ENCODE results near the gene SLC12A5.

The SLC12A5 gene

DNA sequence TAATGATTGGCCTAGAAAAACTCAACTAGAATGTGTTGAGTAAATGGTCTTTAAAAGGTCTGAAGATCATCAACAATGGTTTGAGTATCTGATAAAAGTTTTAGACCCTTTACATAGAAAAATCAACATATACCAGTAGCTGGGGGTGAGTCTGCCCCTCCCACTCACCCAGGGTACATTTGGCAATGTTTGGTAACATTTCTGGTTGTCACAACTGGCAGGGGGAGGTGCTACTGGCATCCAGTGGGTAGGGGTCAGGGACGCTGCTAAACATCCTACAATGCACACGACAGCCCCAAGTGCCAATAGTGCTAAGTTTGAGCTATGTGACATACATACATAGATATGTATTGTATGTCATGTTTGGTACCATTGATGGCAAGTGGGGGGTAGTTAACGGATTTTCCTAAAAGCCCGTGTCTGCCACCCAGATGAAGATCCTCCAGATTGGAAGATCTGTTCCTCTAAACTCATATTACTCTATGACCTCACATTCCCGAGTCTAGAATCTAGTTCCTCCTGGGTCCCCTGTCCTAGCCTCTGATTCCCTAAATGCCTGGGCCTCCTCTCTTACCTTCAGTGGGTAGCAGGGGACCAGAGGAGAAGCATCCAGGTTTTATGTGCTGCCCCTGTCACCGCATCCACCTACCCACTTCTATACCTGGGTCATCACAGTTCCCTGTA is 22.9 kb upstream of the SLC12A5 start:
- DNase-seq (ENCODE audit: low spot score), result no peak

DNA sequence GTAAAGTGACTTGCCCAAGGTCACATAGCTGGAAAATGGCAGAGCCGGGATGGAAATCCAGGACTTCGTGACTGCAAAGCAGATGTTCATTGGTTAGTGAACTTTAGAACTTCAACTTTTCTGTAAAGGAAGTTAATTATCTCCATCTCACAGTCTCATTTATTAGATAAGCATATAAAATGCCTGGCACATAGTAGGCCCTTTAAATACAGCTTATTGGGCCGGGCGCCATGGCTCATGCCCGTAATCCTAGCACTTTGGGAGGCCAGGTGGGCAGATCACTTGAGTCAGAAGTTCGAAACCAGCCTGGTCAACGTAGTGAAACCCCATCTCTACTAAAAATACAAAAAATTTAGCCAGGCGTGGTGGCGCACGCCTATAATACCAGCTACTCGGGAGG is 22.1 kb upstream of the SLC12A5 start:
- no peak for DNase-seq (ENCODE audit: low spot score)

DNA sequence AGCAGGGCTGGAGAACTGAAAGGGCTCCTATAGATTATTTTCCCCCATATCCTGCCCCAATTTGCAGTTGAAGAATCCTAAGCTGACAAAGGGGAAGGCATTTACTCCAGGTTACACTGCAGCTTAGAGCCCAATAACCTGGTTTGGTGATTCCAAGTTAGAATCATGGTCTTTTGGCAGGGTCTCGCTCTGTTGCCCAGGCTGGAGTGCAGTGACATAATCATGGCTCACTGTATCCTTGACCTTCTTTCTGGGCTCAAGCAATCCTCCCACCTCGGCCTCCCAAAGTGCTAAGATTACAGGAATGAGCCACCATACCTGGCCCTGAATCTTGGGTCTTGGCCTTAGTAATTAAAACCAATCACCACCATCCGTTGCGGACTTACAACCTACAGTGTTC is 21.3 kb upstream of the SLC12A5 start:
- DNase-seq (ENCODE audit: low spot score), result peak; percentile 25

DNA sequence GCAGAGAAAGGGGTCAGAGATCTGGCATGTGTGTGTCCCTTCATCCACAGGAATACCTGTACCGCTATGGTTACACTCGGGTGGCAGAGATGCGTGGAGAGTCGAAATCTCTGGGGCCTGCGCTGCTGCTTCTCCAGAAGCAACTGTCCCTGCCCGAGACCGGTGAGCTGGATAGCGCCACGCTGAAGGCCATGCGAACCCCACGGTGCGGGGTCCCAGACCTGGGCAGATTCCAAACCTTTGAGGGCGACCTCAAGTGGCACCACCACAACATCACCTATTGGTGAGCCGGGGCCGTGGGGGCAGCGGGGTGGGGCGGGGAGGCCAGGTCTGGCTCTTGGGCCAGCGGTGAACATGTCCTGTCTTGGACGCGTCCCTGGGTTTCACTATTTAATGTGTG is 19.2 kb upstream of the SLC12A5 start:
- no peak for DNase-seq (ENCODE audit: low spot score)

GRCh38 chr20:46010491-46011391 is 18.3 kb upstream of the SLC12A5 start:
- peak; percentile 19 for DNase-seq (ENCODE audit: low spot score)

GRCh38 chr20:46011631-46012482 is 17.2 kb upstream of the SLC12A5 start:
- DNase-seq (ENCODE audit: low spot score), result peak; percentile 83

GRCh38 chr20:46012921-46013320 is 16.1 kb upstream of the SLC12A5 start:
- no peak for DNase-seq (ENCODE audit: low spot score)

DNA sequence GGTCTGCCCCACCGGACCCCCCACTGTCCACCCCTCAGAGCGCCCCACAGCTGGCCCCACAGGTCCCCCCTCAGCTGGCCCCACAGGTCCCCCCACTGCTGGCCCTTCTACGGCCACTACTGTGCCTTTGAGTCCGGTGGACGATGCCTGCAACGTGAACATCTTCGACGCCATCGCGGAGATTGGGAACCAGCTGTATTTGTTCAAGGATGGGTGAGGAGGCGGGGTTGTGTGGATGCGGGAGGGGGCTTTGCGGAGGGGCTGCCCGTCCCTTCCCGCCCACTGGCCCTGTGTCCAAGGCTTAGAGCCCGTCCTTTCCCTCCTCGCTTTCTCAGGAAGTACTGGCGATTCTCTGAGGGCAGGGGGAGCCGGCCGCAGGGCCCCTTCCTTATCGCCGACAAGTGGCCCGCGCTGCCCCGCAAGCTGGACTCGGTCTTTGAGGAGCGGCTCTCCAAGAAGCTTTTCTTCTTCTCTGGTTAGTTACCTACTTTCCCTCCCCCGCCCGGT is 15.6 kb upstream of the SLC12A5 start:
- DNase-seq (ENCODE audit: low spot score), result no peak

GRCh38 chr20:46013829-46014516 is 15.0 kb upstream of the SLC12A5 start:
- DNase-seq (ENCODE audit: low spot score), result peak; percentile 66

DNA sequence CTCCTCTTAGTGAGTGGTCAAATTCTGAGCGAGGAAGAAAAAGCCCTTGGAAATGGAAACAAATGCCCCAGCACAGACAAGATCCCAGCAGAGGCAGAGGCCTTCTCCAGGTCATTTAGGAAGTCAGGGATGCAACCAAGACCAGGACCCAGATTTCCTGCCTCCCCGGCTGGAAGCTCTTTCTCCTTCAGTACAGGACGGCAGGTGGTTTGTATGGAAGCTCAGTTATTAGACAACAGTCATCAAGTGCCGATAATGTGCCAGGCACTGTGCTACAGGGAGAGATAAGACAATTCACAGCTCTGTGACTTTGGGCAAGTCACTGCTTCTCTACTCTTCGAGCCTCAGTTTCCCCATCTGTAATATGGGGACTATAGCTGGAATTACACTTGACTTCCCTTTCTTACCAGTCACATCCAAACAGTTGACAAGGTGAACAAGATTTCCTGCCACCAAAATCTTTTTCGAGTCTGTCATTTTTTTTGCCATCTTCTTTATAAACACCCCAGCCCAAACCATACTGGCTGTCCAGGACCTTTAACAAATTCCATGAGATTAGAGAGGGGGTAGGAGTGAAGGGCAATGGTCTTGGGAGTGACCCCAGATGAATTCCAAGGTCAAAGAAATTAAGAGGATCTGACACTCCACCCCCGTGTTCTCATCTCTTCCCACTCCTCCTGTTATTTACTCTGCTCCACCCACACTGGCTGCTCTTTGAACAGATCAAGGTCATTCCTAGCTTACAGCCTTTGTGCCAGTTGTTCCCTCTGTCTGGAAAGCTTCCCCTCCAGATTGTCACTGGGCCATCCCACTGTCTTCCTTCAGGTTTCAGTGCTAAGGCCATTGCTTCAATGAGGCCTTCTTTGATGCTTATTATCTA is 14.3 kb upstream of the SLC12A5 start:
- DNase-seq (ENCODE audit: low spot score), result no peak

- no peak for DNase-seq (ENCODE audit: low spot score)
Observed at GRCh38 chr20:46017272-46017671, 11.7 kb upstream of the SLC12A5 start.

- no peak for DNase-seq (ENCODE audit: low spot score)
Observed at GRCh38 chr20:46018112-46018511, 10.9 kb upstream of the SLC12A5 start.

DNA sequence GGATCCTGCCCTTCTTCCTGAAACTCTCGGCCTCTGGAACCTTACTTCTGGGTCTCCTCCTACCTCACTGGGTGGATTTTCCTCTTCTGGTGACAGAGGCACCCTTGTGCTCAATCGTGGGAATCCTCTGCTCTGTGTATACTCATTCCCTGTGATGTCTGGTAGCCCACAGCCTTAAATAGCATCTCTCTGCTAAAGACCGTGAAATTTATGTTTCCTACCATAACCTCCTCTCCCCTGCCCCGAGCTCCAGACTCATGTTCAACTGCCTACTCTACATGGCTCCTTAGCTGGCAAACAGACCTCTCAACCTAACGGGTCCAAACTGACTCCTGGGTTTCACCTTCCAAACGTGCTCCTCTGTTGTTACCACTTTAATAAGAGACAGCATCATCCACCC is 10.4 kb upstream of the SLC12A5 start:
- DNase-seq (ENCODE audit: low spot score), result no peak

- DNase-seq (ENCODE audit: low spot score), result no peak
Observed at GRCh38 chr20:46020555-46020954, 8.5 kb upstream of the SLC12A5 start.

- peak; percentile 27 for DNase-seq (ENCODE audit: low spot score)
Observed at GRCh38 chr20:46021361-46022359, 7.4 kb upstream of the SLC12A5 start.

DNA sequence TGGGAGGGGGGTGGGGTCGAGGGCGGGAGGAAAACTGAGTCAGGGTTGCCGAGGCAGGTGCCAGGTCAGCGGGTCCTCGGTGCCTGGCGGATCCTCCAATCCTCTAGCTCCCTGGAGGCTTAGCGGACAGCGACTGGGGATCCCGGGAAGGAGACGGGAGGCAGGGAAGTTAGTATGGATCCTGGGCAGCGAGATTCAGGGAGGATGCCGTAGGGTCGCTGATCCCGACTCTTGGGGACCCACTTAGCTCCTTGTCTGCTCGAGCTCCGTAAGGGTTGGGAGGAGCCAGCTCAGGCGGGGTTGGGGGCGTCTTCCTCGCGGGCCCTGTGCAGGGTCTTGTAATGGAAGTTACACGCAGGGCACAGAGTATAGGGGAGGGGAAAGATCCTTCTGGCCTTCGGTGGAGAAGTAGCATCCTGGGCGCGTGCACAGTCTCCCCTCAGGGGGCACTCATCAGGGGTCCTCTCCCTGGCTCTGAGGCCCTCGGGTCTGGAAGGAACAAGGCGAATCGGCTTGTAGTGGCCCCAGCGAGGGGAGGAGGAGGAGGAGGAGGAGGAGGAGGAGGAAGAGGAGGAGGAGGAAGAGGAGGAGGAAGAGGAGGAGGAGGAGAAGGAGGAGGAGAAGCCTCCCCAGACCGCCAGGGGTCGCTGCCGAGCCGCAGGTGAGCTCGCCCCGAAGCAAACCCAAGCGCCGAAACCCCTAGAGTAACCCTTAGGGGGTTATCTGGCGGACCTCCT is 6.4 kb upstream of the SLC12A5 start:
- DNase-seq (ENCODE audit: low spot score), result peak; percentile 51

- no peak for DNase-seq (ENCODE audit: low spot score)
Observed at GRCh38 chr20:46023148-46023484, 5.9 kb upstream of the SLC12A5 start.

GRCh38 chr20:46023999-46024398 is 5.0 kb upstream of the SLC12A5 start:
- peak; percentile 66 for DNase-seq (ENCODE audit: low spot score)

- DNase-seq (ENCODE audit: low spot score), result no peak
Observed at GRCh38 chr20:46025376-46025783, 3.6 kb upstream of the SLC12A5 start.

Data from kidney tubule cell (primary cell).